MM.1S (cell line): Measurements from ENCODE around the gene YIPF4.

Source experiments
- DNase-seq: peaks from one replicate; pipeline ENCODE4 v3.0.0-alpha.2; 2015
- H2AFZ ChIP-seq: fragments of 300-600 bp; sonication (generic); 2 replicates; pipeline ENCODE4 v1.6.0; 2016; ENCODE audit warnings: antibody characterized with exemption, low read length
- H3F3A ChIP-seq: fragments of 300-600 bp; sonication (generic); 2 replicates; pipeline ENCODE4 v1.6.1; 2016; ENCODE audit warnings: mild to moderate bottlenecking, antibody characterized with exemption, low read length, moderate library complexity, mixed read lengths; ENCODE audit not compliant: insufficient read depth
- H3K27ac ChIP-seq: fragments of 300-600 bp; sonication (generic); 2 replicates; pipeline ENCODE4 v1.5.1; 2016; ENCODE audit warnings: mild to moderate bottlenecking, low read length
- H3K27me3 ChIP-seq: fragments of 300-600 bp; sonication (generic); replicated peaks from 2 replicates; pipeline ENCODE4 v1.6.0; 2016; ENCODE audit warnings: low read length; ENCODE audit not compliant: insufficient read depth
- H3K36me3 ChIP-seq: fragments of 300-600 bp; sonication (generic); replicated peaks from 2 replicates; pipeline ENCODE4 v1.6.1; 2016; ENCODE audit warnings: mild to moderate bottlenecking, low read length, mixed read lengths; ENCODE audit not compliant: insufficient read depth
- H3K4me1 ChIP-seq: fragments of 300-600 bp; sonication (generic); 2 replicates; pipeline ENCODE4 v1.6.1; 2016; ENCODE audit warnings: low read length, mixed read lengths
- H3K4me2 ChIP-seq: fragments of 300-600 bp; sonication (generic); 2 replicates; pipeline ENCODE4 v1.6.0; 2016; ENCODE audit warnings: low read depth, low read length
- H3K4me3 ChIP-seq: fragments of 300-600 bp; sonication (generic); 2 replicates; pipeline ENCODE4 v1.5.1; 2016; ENCODE audit warnings: low read length, mixed read lengths
- H3K79me2 ChIP-seq: fragments of 300-600 bp; sonication (generic); 2 replicates; pipeline ENCODE4 v1.6.1; 2016; ENCODE audit warnings: mixed run types, low read length, mixed read lengths
- H3K9ac ChIP-seq: fragments of 300-600 bp; sonication (generic); 2 replicates; pipeline ENCODE4 v1.6.1; 2016; ENCODE audit warnings: low read length, mixed read lengths
- H3K9me2 ChIP-seq: fragments of 300-600 bp; sonication (generic); replicated peaks from 2 replicates; pipeline ENCODE4 v1.6.1; 2016; ENCODE audit warnings: mild to moderate bottlenecking, low read length, mixed read lengths; ENCODE audit not compliant: insufficient read depth
- H3K9me3 ChIP-seq: fragments of 300-600 bp; sonication (generic); replicated peaks from 2 replicates; pipeline ENCODE4 v1.6.1; 2016; ENCODE audit warnings: mild to moderate bottlenecking, low read length, mixed read lengths; ENCODE audit not compliant: insufficient read depth
- H4K20me1 ChIP-seq: fragments of 300-600 bp; sonication (generic); 2 replicates; pipeline ENCODE4 v1.6.1; 2016; ENCODE audit warnings: mild to moderate bottlenecking, low read length, moderate library complexity, mixed read lengths; ENCODE audit not compliant: insufficient read depth
- EZH2 ChIP-seq: fragments of 300-600 bp; sonication (generic); optimal IDR thresholded peaks from 2 replicates; pipeline ENCODE3; 2017; ENCODE audit warnings: low read depth, mild to moderate bottlenecking, antibody characterized with exemption, low read length, mixed read lengths
- EZH2phosphoT487 ChIP-seq: fragments of 300-600 bp; sonication (generic); IDR thresholded peaks from 2 replicates; pipeline ENCODE4 v1.6.1; 2018; ENCODE audit warnings: antibody characterized with exemption, low read length
- TF ChIP-seq, protein P1 (sequence below): fragments of 300-600 bp; sonication (generic); IDR thresholded peaks from 2 replicates; pipeline ENCODE4 v1.5.1; 2016; ENCODE audit warnings: antibody characterized with exemption, low read length, mixed read lengths

Gene YIPF4

GRCh38 chr2:32248299-32248698, 29.4 kb upstream of the YIPF4 start:
- no peak for TF ChIP-seq EZH2phosphoT487
- TF ChIP-seq, protein P1, sequence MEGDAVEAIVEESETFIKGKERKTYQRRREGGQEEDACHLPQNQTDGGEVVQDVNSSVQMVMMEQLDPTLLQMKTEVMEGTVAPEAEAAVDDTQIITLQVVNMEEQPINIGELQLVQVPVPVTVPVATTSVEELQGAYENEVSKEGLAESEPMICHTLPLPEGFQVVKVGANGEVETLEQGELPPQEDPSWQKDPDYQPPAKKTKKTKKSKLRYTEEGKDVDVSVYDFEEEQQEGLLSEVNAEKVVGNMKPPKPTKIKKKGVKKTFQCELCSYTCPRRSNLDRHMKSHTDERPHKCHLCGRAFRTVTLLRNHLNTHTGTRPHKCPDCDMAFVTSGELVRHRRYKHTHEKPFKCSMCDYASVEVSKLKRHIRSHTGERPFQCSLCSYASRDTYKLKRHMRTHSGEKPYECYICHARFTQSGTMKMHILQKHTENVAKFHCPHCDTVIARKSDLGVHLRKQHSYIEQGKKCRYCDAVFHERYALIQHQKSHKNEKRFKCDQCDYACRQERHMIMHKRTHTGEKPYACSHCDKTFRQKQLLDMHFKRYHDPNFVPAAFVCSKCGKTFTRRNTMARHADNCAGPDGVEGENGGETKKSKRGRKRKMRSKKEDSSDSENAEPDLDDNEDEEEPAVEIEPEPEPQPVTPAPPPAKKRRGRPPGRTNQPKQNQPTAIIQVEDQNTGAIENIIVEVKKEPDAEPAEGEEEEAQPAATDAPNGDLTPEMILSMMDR, result no peak
- no peak for TF ChIP-seq EZH2
- no peaks in the 10 kb centered on the region for H3K9me2 ChIP-seq
- no peaks in the 10 kb centered on the region for H3K27me3 ChIP-seq
- no peaks in the 10 kb centered on the region for H3K9me3 ChIP-seq
- H3K4me2 ChIP-seq, result no peak overlapping the region
- no peaks in the 10 kb centered on the region for H4K20me1 ChIP-seq
- H3K9ac ChIP-seq, result no peak overlapping the region
- H3F3A ChIP-seq, result no peaks in the 10 kb centered on the region
- H3K36me3 ChIP-seq, result no peaks in the 10 kb centered on the region
- H3K79me2 ChIP-seq, result no peaks in the 10 kb centered on the region
- no peak overlapping the region for H3K27ac ChIP-seq
- H2AFZ ChIP-seq, result no peak overlapping the region
- H3K4me1 ChIP-seq, result no peaks in the 10 kb centered on the region
- DNase-seq, result no peak
- no peak overlapping the region for H3K4me3 ChIP-seq

DNA sequence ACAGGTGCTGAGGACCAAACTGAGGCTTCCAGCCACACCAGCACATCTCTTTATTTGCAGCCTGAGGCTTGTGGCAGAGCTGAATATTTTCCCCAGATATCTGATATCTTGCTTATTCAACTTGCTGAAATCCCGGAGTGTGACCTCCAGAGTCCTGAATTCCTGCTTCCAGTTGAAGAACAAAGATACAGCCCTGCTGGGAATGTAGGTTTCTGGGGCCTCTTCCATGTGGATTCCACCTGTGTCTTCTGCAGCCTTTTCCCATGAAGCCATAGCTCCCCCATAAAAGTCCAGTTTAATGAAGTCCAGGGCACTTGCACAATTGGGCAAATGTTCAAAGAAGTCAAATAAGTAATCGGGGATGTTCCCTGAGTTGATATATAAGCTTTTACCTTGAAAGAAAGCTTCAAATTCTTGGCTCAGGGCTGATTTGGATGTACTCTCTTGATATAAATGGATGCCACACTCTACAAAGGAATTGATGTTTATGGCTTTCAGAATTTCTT, 27.9 kb upstream of the YIPF4 start:
- H3K27ac ChIP-seq, result no peak overlapping the region
- H2AFZ ChIP-seq, result no peak overlapping the region
- H3K36me3 ChIP-seq, result no peaks in the 10 kb centered on the region
- no peak overlapping the region for H3K4me2 ChIP-seq
- no peaks in the 10 kb centered on the region for H3K9me2 ChIP-seq
- DNase-seq, result no peak
- H3K4me1 ChIP-seq, result no peaks in the 10 kb centered on the region
- H3K4me3 ChIP-seq, result no peak overlapping the region
- H4K20me1 ChIP-seq, result no peaks in the 10 kb centered on the region
- H3K27me3 ChIP-seq, result no peaks in the 10 kb centered on the region
- H3K79me2 ChIP-seq, result no peaks in the 10 kb centered on the region
- H3K9ac ChIP-seq, result no peak overlapping the region
- no peak for TF ChIP-seq EZH2phosphoT487
- TF ChIP-seq, protein P1, result no peak
- no peak for TF ChIP-seq EZH2
- H3K9me3 ChIP-seq, result no peaks in the 10 kb centered on the region
- no peaks in the 10 kb centered on the region for H3F3A ChIP-seq

DNA sequence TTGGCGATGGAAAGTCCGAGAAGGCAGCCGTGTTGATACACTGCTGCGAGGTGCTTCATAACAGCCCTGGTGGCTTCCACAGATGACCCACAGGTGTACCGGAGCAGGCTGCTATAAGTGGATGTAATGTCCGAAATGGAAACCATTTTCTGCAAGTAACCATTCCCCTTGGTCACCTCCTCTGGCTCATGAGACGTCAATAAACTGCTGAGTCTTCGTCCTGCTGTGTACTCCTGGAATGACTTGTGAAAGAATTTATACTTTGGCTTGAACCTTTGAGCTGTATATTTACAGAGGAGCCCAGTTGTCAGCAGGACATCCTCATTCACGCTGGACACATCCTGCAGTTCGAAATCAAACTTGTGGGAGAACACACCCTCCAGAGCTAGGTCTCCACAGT, 27.4 kb upstream of the YIPF4 start:
- Histone ChIP-seq H3K36me3 (no peaks in the 10 kb centered on the region), H3K4me2 (no peak overlapping the region), H3K27ac (no peak overlapping the region), H4K20me1 (no peaks in the 10 kb centered on the region), H3K9me2 (no peaks in the 10 kb centered on the region), H3K4me3 (no peak overlapping the region), H3K79me2 (no peaks in the 10 kb centered on the region), H3F3A (no peaks in the 10 kb centered on the region), H3K9me3 (no peaks in the 10 kb centered on the region), H2AFZ (no peak overlapping the region), H3K9ac (no peak overlapping the region), H3K27me3 (no peaks in the 10 kb centered on the region), H3K4me1 (no peaks in the 10 kb centered on the region)
- no peak for DNase-seq
- no peak for TF ChIP-seq EZH2phosphoT487
- TF ChIP-seq EZH2, result no peak

DNA sequence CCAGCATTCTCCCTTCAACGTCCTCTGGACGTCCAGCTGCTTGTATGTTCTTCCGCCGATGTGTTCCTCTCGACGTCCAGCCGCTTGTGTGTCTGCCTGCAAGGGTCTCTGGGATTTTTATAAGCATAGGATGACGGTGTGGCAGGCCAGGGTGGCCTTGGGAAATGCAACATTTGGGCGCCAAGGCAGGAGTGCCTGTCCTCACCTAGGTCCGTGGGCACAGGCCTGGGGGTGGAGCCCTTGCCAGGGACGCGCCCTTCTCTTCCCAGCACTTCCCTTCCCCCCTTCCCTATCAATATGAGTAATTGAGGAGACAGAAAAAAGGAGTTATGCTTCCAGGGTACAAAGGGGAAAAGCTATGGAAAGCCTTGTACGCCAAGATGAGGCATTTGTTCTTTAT, 19.5 kb upstream of the YIPF4 start:
- H3K4me1 ChIP-seq, result no peaks in the 10 kb centered on the region
- H3K27me3 ChIP-seq, result no peaks in the 10 kb centered on the region
- no peak overlapping the region for H3K9ac ChIP-seq
- H3K9me2 ChIP-seq, result no peaks in the 10 kb centered on the region
- H4K20me1 ChIP-seq, result no peaks in the 10 kb centered on the region
- no peaks in the 10 kb centered on the region for H3F3A ChIP-seq
- no peak overlapping the region for H3K27ac ChIP-seq
- H3K36me3 ChIP-seq, result no peaks in the 10 kb centered on the region
- no peak overlapping the region for H3K4me2 ChIP-seq
- no peak for DNase-seq
- no peaks in the 10 kb centered on the region for H3K79me2 ChIP-seq
- no peak for TF ChIP-seq EZH2phosphoT487
- TF ChIP-seq, protein P1, result no peak
- TF ChIP-seq EZH2, result no peak
- no peak overlapping the region for H2AFZ ChIP-seq
- H3K4me3 ChIP-seq, result no peak overlapping the region
- H3K9me3 ChIP-seq, result no peaks in the 10 kb centered on the region
